OCI-LY3 (cell line): ENCODE results near the gene FTCD.
"Not testable (repeated sequence)": the region's sequence is repeated elsewhere in the genome, so short reads cannot be mapped to it uniquely, and the experiment has no call there.

Experiments used
- EZH2phosphoT487 ChIP-seq: fragments of 200-600 bp; shearing (Covaris generic); IDR thresholded peaks from 2 replicates; pipeline ENCODE4 v1.6.1; 2018; ENCODE audit warnings: antibody characterized with exemption, mixed run types, low read depth
- TF ChIP-seq, protein P1 (sequence below): fragments of 200-600, 300-600 bp; sonication (generic); IDR thresholded peaks from 2 replicates; pipeline ENCODE4 v1.5.1; 2014; ENCODE audit warnings: antibody characterized with exemption, low read length, low read depth

DNA sequence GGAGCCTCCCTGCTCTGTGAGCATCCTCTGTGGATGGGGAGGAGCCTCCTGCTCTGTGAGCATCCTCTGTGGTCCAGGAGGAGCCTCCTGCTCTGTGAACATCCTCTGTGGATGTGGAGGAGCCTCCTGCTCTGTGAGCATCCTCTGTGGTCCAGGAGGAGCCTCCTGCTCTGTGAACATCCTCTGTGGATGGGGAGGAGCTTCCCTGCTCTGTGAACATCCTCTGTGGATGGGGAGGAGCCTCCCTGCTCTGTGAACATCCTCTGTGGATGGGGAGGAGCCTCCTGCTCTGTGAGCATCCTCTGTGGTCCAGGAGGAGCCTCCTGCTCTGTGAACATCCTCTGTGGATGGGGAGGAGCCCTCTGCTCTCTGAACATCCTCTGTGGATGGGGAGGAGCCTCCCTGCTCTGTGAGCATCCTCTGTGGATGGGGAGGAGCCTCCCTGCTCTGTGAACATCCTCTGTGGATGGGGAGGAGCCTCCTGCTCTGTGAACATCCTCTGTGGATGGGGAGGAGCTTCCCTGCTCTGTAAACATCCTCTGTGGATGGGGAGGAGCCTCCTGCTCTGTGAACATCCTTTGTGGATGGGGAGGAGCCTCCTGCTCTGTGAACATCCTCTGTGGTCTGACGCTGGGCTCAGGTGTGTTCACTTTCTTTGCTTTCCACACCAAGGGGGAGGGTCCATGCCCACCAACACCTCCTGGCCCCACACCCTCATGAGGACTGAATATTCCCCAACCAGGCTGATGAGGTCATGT is 15.2 kb upstream of the FTCD start:
- TF ChIP-seq, protein P1, sequence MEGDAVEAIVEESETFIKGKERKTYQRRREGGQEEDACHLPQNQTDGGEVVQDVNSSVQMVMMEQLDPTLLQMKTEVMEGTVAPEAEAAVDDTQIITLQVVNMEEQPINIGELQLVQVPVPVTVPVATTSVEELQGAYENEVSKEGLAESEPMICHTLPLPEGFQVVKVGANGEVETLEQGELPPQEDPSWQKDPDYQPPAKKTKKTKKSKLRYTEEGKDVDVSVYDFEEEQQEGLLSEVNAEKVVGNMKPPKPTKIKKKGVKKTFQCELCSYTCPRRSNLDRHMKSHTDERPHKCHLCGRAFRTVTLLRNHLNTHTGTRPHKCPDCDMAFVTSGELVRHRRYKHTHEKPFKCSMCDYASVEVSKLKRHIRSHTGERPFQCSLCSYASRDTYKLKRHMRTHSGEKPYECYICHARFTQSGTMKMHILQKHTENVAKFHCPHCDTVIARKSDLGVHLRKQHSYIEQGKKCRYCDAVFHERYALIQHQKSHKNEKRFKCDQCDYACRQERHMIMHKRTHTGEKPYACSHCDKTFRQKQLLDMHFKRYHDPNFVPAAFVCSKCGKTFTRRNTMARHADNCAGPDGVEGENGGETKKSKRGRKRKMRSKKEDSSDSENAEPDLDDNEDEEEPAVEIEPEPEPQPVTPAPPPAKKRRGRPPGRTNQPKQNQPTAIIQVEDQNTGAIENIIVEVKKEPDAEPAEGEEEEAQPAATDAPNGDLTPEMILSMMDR = not testable (repeated sequence)
- TF ChIP-seq EZH2phosphoT487 = not testable (repeated sequence)
